ENCODE measurements around the gene SSBP3.

GRCh38 chr1:54365398-54365797 lies 40.8 kb downstream of the SSBP3 start:
- TF ChIP-seq CTCF (IDR thresholded peaks at IDR 0.05) = no peak
- no peak for TF ChIP-seq POLR2A (IDR thresholded peaks at IDR 0.05)
